H54 (cell line): Measurements from ENCODE around the gene LGR4.

Source experiments
- DNase-seq: peaks from one replicate; pipeline ENCODE4 v3.0.0; 2011; ENCODE audit warnings: low spot score, mixed read lengths; ENCODE audit not compliant: insufficient read length
- FAIRE-seq: peaks from 3 replicates; lab custom pipeline; 2011; peaks lifted over from hg19 to GRCh38; lab: Jason Lieb, UNC
- POLR2A ChIP-seq: IDR thresholded peaks from 2 replicates; pipeline ENCODE4 v1.6.1; 2011; ENCODE audit warnings: low read depth, mild to moderate bottlenecking, low read length

The LGR4 gene

DNA sequence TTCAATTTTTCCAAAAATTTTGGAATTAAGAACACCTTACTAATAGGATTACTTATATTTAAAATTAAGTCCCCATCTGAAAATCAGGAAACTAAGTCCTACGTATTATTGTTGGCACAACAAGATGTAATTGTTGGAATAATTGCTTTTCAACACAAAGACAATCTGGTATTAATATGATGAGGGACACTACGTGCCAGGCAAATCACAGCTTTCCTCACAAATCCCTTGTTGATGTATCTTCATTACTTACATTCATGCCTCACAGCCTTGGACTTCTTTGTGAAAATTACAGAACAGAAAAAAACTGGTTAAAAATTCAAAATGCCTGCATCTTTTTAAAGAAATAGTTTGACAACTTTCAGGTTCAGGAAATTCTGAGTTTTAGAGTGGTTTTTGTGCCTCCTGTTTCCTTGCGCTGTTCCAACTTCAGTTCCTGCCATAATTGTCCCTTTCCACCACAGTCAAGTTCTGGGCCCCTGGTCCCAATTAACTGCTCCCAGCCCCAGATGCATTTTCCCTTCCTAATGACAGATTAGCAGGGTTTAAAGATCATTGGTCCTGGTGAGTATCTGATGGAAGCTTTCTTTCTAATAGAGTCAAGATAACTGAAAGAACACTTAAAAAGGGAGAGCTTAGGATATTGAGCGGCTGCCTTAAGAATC lies 86.3 kb downstream of the LGR4 start:
- FAIRE-seq = peak; percentile 72

DNA sequence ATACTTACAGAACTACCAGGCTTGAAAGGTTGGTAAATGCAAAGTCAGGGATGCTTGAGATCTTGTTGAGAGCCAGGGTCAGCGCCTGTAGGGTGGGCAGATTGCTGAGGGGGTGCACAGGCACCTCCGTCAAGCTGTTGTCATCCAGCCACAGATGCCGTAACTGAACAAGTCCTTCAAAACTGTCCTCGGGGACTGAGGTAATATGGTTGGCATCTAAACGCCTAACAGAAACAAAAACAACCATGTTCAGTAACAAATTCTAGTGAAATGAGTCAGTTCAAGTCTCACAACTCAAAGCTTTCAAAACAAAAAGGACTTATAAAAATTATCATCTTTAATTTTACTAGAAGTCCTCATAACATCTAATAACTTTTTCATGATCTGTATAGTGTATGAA lies 87.3 kb downstream of the LGR4 start:
- FAIRE-seq (peak; percentile 98), DNase-seq (peak; percentile 38)
- no peak for TF ChIP-seq POLR2A

More for the DNA sequence above, 86.3 kb downstream of the LGR4 start:
- TF ChIP-seq POLR2A = no peak
- DNase-seq = no peak

- TF ChIP-seq POLR2A = no peak
- FAIRE-seq (peak; percentile 73), DNase-seq (no peak)
Observed at GRCh38 chr11:27384227-27384626, 88.4 kb downstream of the LGR4 start.

DNA sequence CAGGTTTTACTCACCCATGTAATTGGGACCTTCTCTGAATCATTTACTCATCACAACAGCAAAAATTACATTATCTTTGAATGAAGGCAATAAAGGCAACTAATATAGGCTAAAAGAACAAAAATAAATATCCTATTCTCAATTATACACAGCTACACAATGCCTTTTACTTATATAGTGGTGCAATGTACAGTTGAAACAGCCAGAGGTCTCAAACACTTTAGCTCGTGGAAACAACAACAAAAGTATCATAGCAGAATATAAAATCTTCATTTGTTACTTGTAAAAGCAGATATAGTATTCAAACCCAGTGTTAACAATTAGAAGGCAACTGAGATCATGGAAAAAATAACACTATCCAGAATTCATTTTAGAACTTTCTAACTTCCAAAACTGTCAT lies 88.9 kb downstream of the LGR4 start:
- DNase-seq (no peak), FAIRE-seq (peak; percentile 6)
- no peak for TF ChIP-seq POLR2A

DNA sequence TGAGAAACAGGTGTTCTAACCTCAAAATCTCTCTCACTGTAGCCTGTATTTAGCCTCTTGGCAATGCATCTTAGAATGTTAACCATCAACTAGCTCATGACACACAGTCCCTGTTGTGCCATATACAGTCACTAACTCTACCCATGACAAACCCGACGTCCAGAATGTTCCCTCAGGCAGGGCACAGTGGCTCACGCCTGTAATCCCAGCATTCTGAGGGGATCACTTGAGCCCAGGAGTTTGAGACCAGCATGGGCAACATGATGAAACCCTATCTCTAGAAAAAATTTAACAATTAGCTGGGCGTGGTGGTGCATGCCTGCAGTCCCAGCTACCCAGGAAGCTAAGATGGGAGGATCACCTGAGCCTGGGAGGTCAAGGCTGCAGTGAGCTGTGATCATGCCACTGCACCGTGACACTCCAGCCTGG lies 91.3 kb downstream of the LGR4 start:
- FAIRE-seq (no peak), DNase-seq (no peak)
- TF ChIP-seq POLR2A = no peak

DNA sequence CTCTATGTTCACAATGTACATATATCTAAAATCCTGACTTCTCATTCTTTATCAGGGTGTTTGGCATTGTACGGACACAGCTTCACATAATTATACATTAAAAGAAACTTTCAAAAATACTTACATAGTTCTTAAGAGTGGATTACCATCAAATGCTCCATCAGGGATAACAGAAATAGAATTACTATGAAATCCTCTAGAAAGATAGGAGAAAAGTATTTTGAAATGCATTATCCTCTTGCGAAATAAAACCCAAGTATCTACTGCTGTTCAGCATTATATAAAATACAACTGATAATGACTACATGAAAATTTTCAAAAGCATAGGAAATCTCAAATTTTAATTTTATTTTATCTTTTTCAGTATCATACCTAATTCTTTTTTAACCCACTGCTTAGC lies 91.8 kb downstream of the LGR4 start:
- DNase-seq (no peak), FAIRE-seq (no peak)
- TF ChIP-seq POLR2A = no peak

DNA sequence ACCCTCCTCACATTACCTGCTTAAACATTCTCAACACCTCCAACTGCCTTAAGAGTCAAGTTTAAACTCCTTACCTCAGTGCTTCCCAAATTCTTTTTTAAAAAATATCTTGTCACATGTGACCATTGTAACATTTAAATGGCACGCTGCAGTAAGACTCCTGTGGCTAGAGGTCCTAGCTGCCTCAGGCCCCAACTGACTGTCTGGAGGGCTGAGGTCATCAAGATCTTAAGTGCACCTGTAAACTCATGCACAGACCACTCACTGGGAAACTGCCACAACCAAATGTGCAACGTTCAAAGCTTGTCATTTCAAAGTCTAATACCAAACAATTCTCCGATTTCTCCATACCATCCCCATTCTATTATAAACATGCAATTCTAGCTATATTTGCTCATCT lies 93.1 kb downstream of the LGR4 start:
- DNase-seq = no peak
- FAIRE-seq = no peak
- no peak for TF ChIP-seq POLR2A

DNA sequence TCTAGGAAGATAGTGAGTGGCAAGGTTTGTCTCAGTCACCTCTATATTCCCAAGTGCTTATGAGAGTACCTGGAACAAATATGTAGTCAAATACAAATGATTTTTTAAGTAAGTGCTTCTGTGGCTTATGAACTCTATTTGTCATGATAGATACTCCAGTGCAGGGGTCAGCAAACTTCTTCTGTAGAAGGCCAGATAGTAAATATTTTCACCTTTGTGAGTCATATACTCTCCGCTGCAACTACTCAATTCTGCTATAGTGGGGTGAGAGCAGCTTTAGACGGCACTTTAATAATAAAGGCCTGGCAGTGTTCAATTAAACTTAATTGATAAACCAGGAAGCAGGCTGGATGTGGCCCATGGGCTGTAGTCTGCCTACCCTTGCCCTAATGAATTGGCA lies 97.2 kb downstream of the LGR4 start:
- DNase-seq (no peak), FAIRE-seq (no peak)
- no peak for TF ChIP-seq POLR2A

DNA sequence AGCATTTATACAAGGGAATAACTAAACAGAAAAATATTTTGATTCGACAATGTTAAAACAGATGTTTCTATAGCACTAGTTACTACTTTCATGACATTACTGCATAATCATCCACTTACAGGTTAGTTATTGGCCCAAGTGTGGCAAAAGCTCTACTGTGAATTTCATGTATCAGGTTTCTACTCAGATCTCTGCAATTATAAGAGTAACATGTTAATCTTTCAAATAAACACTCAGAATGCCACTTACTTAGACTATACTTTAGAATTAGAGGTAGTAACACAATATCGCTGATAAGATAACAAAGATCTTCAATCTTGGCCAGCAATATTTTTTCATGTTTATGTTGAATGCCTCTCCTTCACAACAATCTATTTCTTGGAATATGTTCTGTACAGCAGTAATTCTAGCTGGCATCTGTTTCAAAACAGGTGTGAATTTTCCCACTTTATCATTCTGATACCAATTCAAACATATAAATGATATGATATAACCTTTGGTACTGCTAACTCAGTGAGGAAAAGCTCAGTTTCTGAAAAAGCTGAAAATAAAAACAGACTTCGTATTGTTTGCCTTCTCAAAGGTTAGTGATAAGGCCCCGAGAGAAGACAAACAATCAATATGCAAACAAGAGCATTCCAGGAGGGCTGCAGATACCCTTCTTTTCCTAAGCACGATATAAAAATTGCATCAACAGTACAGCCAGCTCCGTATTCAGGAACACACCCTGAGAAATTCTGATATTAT lies 98.6 kb downstream of the LGR4 start:
- FAIRE-seq = peak; percentile 27
- no peak for DNase-seq
- no peak for TF ChIP-seq POLR2A

- FAIRE-seq = no peak
Observed at GRCh38 chr11:27373392-27373791, 99.2 kb downstream of the LGR4 start.

DNA sequence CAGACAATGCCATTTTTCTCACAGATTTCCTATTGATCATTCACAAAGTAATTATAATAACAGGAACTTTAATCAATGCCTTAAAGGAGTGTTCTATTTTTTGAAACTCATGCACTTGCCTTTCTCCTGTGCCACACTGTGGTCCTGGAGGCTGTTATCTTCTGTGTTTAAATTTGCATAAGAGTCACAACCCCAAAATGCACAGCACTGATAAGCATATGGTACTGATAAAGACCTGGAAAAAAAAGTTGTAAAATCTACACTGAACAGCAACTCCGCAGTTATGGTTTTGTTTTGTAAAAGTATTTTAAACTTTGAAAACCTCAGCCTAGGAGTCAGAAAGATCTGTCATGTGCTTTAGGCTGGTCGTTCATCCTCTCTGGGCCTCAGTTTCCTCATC lies 100.4 kb downstream of the LGR4 start:
- no peak for FAIRE-seq
- no peak for TF ChIP-seq POLR2A
- DNase-seq = no peak

More at GRCh38 chr11:27373392-27373791, 99.2 kb downstream of the LGR4 start:
- no peak for TF ChIP-seq POLR2A
- no peak for DNase-seq

DNA sequence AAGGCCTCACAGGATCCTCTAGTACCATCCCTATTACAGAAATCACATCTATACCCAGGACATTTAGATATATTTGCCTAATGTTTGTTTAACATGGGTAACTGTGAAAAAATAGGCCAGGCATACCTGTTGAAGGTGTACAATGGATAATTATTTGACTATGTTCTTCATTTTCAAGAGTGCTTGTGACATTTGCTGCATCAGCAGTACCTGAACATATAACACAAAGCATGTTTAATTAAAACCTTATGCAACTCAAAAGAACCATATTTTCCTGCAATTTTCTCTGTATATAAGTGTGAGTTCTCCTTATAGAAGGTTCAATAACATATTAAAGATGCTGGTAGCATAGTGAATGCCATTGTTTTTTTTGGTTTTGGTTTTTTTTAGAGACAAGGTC lies 101.1 kb downstream of the LGR4 start:
- DNase-seq (no peak), FAIRE-seq (no peak)
- no peak for TF ChIP-seq POLR2A

GRCh38 chr11:27370374-27370773 lies 102.2 kb downstream of the LGR4 start:
- no peak for FAIRE-seq
- DNase-seq = no peak
- TF ChIP-seq POLR2A = no peak

DNA sequence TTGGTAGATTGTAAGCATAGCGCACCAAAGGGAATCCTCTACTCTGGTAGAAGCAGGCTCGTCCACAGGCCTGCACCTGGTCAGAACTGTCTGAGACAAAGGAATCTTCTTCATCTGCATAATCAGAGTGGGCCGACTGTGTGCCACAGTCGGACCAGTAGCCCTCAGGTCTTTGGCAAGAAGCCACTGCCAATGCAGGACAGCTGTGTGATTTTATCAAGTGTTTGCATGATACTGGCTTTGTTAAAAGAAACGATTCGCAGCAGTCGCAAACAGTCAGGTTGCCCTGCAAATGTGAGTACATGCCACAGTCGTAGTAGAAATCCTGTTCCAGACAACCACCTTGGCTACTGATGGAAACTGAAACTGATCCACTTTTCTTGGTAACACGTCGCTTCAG lies 104.7 kb downstream of the LGR4 start:
- no peak for FAIRE-seq
- no peak for DNase-seq
- no peak for TF ChIP-seq POLR2A

DNA sequence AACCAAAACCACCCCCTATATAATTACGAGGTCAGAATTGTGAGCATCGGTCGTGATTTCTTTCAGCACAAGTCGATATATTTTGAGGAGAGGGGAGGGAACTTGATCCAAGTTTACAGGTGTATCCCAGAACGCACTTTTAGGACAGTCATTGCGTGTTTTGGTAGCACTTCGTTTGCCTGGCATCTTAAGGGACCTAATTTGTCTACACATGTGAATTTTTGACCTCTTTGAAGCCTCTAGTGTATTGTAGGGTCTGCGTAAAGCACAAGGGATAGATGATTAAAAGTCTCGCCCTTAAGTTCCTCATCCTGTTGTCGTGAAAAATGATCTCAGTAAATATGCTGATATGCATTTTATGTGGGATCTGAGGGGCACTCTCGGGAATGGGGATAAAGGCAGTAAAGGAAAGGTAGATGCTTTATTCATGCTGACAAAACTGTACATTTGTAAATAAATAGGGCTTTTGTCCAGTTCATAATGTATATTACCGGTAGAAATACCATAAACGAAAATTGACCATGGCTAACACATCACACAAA lies 108.9 kb downstream of the LGR4 start:
- DNase-seq = no peak
- no peak for FAIRE-seq
- no peak for TF ChIP-seq POLR2A
